ENCODE measurements around the gene SGO2. TPM values are rescaled to one million over a fixed set of nuclear protein-coding genes. Genes with fewer than 3 reads are reported as not detected.
A peak's percentile ranks its signal among the peaks of the same experiment; 100 is the strongest.
"Not testable (repeated sequence)": the region's sequence is repeated elsewhere in the genome, so short reads cannot be mapped to it uniquely, and the experiment has no call there.

SGO2 gene
- total and polyA plus RNA-seq, 8 donors: 0.58 to 6.7 (median 1.2) TPM

GRCh38 chr2:200608341-200609027 is 82.5 kb downstream of the SGO2 start:
- Histone ChIP-seq H3K4me3 (no peak overlapping the region), H3K4me1 (no peaks in the 10 kb centered on the region), H3K27ac (no peak overlapping the region), H3K9me3 (no peaks in the 10 kb centered on the region), H3K36me3 (peaks cover 0 to 55% (median 15%) of the 10 kb centered on the region in 4 donors), H3K27me3 (no peaks in the 10 kb centered on the region)
- intact Hi-C loops (cut with DNase I; ENCODE audit: low total_unique reads): no loop called here
- WGBS, 5 donors: 43 to 58% (median 53%) methylated on average over 3 of the region's 3 CpGs
- DNase-seq: peak in 1 of 2 donors; percentile 26
- no peak for TF ChIP-seq CTCF (IDR thresholded peaks at IDR 0.05)
- no peak for TF ChIP-seq POLR2AphosphoS5 (IDR thresholded peaks at IDR 0.05)
- TF ChIP-seq POLR2A (IDR thresholded peaks at IDR 0.05): no peak
- TF ChIP-seq EP300 (IDR thresholded peaks at IDR 0.05): no peak

GRCh38 chr2:200609028-200609614 is 83.1 kb downstream of the SGO2 start:
- intact Hi-C loops (cut with DNase I; ENCODE audit: low total_unique reads): no loop called here
- H3K4me3 ChIP-seq: no peak overlapping the region
- H3K36me3 ChIP-seq: peaks cover 0 to 55% (median 11%) of the 10 kb centered on the region in 4 donors
- H3K9me3 ChIP-seq: no peaks in the 10 kb centered on the region
- no peaks in the 10 kb centered on the region for H3K4me1 ChIP-seq
- TF ChIP-seq POLR2AphosphoS5 (IDR thresholded peaks at IDR 0.05) (no peak), POLR2A (IDR thresholded peaks at IDR 0.05) (no peak), CTCF (IDR thresholded peaks at IDR 0.05) (no peak), EP300 (IDR thresholded peaks at IDR 0.05) (no peak)
- no peak for DNase-seq
- no peaks in the 10 kb centered on the region for H3K27me3 ChIP-seq
- no peak overlapping the region for H3K27ac ChIP-seq

- H3K36me3 ChIP-seq: peaks cover 0 to 50% (median 6%) of the 10 kb centered on the region in 4 donors
- DNase-seq; H3K9me3 ChIP-seq; H3K4me3 ChIP-seq; intact Hi-C loops (cut with DNase I; ENCODE audit: low total_unique reads); H3K27me3 ChIP-seq; H3K4me1 ChIP-seq; H3K27ac ChIP-seq: not testable (repeated sequence)
- 77 to 93% (median 92%) methylated on average over 3 of the region's 3 CpGs for WGBS, 5 donors
These were observed 84.2 kb downstream of the SGO2 start for GRCh38 chr2:200610217-200610616.

- Histone ChIP-seq H3K27me3 (no peaks in the 10 kb centered on the region), H3K4me1 (peaks cover 0 to 3% (median 0%) of the 10 kb centered on the region in 4 donors), H3K4me3 (no peak overlapping the region), H3K27ac (no peak overlapping the region), H3K9me3 (no peaks in the 10 kb centered on the region), H3K36me3 (peaks cover 0 to 30% (median 4%) of the 10 kb centered on the region in 4 donors)
- intact Hi-C loops (cut with DNase I; ENCODE audit: low total_unique reads): no loop called here
- TF ChIP-seq EP300 (IDR thresholded peaks at IDR 0.05) (no peak), CTCF (IDR thresholded peaks at IDR 0.05) (no peak), POLR2AphosphoS5 (IDR thresholded peaks at IDR 0.05) (no peak), POLR2A (IDR thresholded peaks at IDR 0.05) (no peak)
- WGBS, 5 donors: 84 to 90% (median 90%) methylated on average over 4 of the region's 4 CpGs
- DNase-seq: no peak
These were observed 87.7 kb downstream of the SGO2 start for GRCh38 chr2:200613692-200614091.

- Histone ChIP-seq H3K27ac (no peak overlapping the region), H3K4me1 (peaks cover 0 to 9% (median 0%) of the 10 kb centered on the region in 4 donors), H3K27me3 (no peaks in the 10 kb centered on the region), H3K9me3 (no peaks in the 10 kb centered on the region), H3K36me3 (peaks cover 0 to 30% (median 4%) of the 10 kb centered on the region in 4 donors), H3K4me3 (no peak overlapping the region)
- no peak for TF ChIP-seq POLR2A (IDR thresholded peaks at IDR 0.05)
- TF ChIP-seq EP300 (IDR thresholded peaks at IDR 0.05): no peak
- TF ChIP-seq CTCF (IDR thresholded peaks at IDR 0.05): no peak
- TF ChIP-seq POLR2AphosphoS5 (IDR thresholded peaks at IDR 0.05): no peak
- no peak for DNase-seq
- whole genome bisulfite sequencing, 5 donors: 78 to 89% (median 86%) methylated on average over 2 of the region's 2 CpGs
- intact Hi-C loops (cut with DNase I; ENCODE audit: low total_unique reads): no loop called here
These were observed 88.2 kb downstream of the SGO2 start for GRCh38 chr2:200614249-200614648.
